Inflammatory macrophage treated with lipopolysaccharide for 1 hour (primary cell): ENCODE results near the gene TASP1.

Experiments used
- DNase-seq, 2 donors: peaks; one replicate each; pipeline ENCODE4 v3.0.0-alpha.2; 2020 to 2022

Gene TASP1

GRCh38 chr20:13341737-13342393 is 296.9 kb downstream of the TASP1 start:
- DNase-seq: no peak

GRCh38 chr20:13340088-13340487 is 298.6 kb downstream of the TASP1 start:
- peak in 1 of 2 donors; percentile 2 for DNase-seq
